PFSK-1 (cell line): ENCODE measurements around the gene BRIP1.

Source experiments
- FOXP2 ChIP-seq: optimal IDR thresholded peaks from 2 replicates; pipeline ENCODE3; 2011; ENCODE audit warnings: borderline replicate concordance, control low read depth, inconsistent platforms; ENCODE audit not compliant: insufficient read depth; ENCODE audit errors: extremely low read length, extremely low read depth
- POLR2AphosphoS5 ChIP-seq: IDR thresholded peaks from 2 replicates; pipeline ENCODE4 v1.6.1; 2012; ENCODE audit warnings: low read depth, mild to moderate bottlenecking, control low read depth, low read length, moderate library complexity
- REST ChIP-seq, 2 experiments: IDR thresholded peaks; 2 replicates each; pipeline versions ENCODE4 v1.6.1 to v1.8.0; 2011 to 2012; ENCODE audit warnings: low read depth in 2 of 2, low read length in 2 of 2, control low read depth in 1 of 2, inconsistent platforms in 1 of 2, mild to moderate bottlenecking in 1 of 2, moderate library complexity in 1 of 2; ENCODE audit not compliant: insufficient read depth in 1 of 2
- SIN3A ChIP-seq: IDR thresholded peaks from 2 replicates; pipeline ENCODE4 v1.6.1; 2012; ENCODE audit warnings: mild to moderate bottlenecking, low read length, moderate library complexity, borderline replicate concordance; ENCODE audit not compliant: insufficient read depth
- TAF1 ChIP-seq: IDR thresholded peaks from 2 replicates; pipeline ENCODE4 v1.6.1; 2012; ENCODE audit warnings: low read length, control low read depth, borderline replicate concordance; ENCODE audit not compliant: insufficient read depth

BRIP1 gene

GRCh38 chr17:61663310-61663709, 200.0 kb downstream of the BRIP1 start:
- TF ChIP-seq POLR2AphosphoS5, result no peak
- TF ChIP-seq SIN3A, result no peak
- TF ChIP-seq TAF1, result no peak
- no peak for TF ChIP-seq REST (IDR thresholded peaks at IDR 0.05; ENCODE audit: insufficient read depth in 1 of 2, low read depth in 2 of 2, low read length in 2 of 2)
- TF ChIP-seq FOXP2, result no peak

DNA sequence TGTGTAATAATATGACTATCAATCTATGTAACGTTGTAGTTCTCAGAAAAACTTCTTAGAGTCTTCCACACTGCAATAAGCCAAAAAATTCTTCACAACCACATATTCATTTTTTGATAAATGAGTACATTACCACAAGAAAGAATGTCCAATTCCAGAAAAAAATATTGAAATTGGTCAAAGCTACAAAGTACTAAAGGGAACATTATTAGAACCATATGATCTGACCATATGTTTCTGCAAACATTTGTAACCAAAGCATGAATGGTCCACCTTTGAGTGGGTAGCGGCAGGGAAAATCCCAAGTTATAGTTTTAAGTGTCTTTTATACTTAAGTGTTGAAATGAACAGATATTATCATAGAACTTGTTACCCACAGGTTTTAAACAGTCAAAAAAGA, 200.6 kb downstream of the BRIP1 start:
- no peak for TF ChIP-seq REST (IDR thresholded peaks at IDR 0.05; ENCODE audit: insufficient read depth in 1 of 2, low read depth in 2 of 2, low read length in 2 of 2)
- no peak for TF ChIP-seq POLR2AphosphoS5
- TF ChIP-seq FOXP2, result no peak
- no peak for TF ChIP-seq SIN3A
- TF ChIP-seq TAF1, result no peak

- TF ChIP-seq TAF1 (no peak), FOXP2 (no peak), REST (IDR thresholded peaks at IDR 0.05; ENCODE audit: insufficient read depth in 1 of 2, low read depth in 2 of 2, low read length in 2 of 2) (no peak), POLR2AphosphoS5 (no peak)
Measured at GRCh38 chr17:61662186-61662585, 201.1 kb downstream of the BRIP1 start.

- no peak for TF ChIP-seq REST (IDR thresholded peaks at IDR 0.05; ENCODE audit: insufficient read depth in 1 of 2, low read depth in 2 of 2, low read length in 2 of 2)
- TF ChIP-seq SIN3A, result no peak
- no peak for TF ChIP-seq POLR2AphosphoS5
- no peak for TF ChIP-seq TAF1
- no peak for TF ChIP-seq FOXP2
Measured at GRCh38 chr17:61660746-61661485, 202.4 kb downstream of the BRIP1 start.

- TF ChIP-seq POLR2AphosphoS5, result no peak
- no peak for TF ChIP-seq FOXP2
- no peak for TF ChIP-seq SIN3A
- TF ChIP-seq REST (IDR thresholded peaks at IDR 0.05; ENCODE audit: insufficient read depth in 1 of 2, low read depth in 2 of 2, low read length in 2 of 2), result no peak
- TF ChIP-seq TAF1, result no peak
Measured at GRCh38 chr17:61659437-61659836, 203.9 kb downstream of the BRIP1 start.
